Measurements from ENCODE around the gene LTB4R.

- TF ChIP-seq, protein P1, sequence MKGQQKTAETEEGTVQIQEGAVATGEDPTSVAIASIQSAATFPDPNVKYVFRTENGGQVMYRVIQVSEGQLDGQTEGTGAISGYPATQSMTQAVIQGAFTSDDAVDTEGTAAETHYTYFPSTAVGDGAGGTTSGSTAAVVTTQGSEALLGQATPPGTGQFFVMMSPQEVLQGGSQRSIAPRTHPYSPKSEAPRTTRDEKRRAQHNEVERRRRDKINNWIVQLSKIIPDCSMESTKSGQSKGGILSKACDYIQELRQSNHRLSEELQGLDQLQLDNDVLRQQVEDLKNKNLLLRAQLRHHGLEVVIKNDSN (IDR thresholded peaks at IDR 0.05): no peak
- TF ChIP-seq NFIC (IDR thresholded peaks at IDR 0.05) (no peak), MAX (IDR thresholded peaks at IDR 0.05) (no peak), TAF1 (IDR thresholded peaks at IDR 0.05; ENCODE audit: low read depth) (no peak), FOXM1 (IDR thresholded peaks at IDR 0.05; ENCODE audit: borderline replicate concordance, low read depth) (no peak), EP300 (IDR thresholded peaks at IDR 0.05; ENCODE audit: borderline replicate concordance) (no peak), YY1 (IDR thresholded peaks at IDR 0.05; ENCODE audit: low read depth) (no peak), TEAD4 (IDR thresholded peaks at IDR 0.05) (no peak), CREB1 (IDR thresholded peaks at IDR 0.05; ENCODE audit: low read depth) (no peak), REST (IDR thresholded peaks at IDR 0.05; ENCODE audit: low read depth) (no peak), RAD21 (IDR thresholded peaks at IDR 0.05; ENCODE audit: low read depth) (no peak), EGR1 (IDR thresholded peaks at IDR 0.05) (no peak), CEBPB (IDR thresholded peaks at IDR 0.05) (no peak)
Measured at GRCh38 chr14:24309538-24310264, 1.6 kb upstream of the LTB4R start, which contains the start of gene LTB4R2.

All from Ishikawa (cell line).